ENCODE measurements around the gene SLC12A5. TPM values are rescaled to one million over a fixed set of nuclear protein-coding genes. Genes with fewer than 3 reads are reported as not detected.

SLC12A5 gene
- total RNA-seq, 4 donors from 2014 or later, result not detected

GRCh38 chr20:46056027-46056833, 27.2 kb downstream of the SLC12A5 start:
- no peaks in the 10 kb centered on the region for H3K9me3 ChIP-seq
- 80 to 91% methylated on average over 1 to 5 of the region's 15 CpGs for WGBS, 2 donors (ENCODE audit: low coverage in 1 of 2)
- TF ChIP-seq CTCF (IDR thresholded peaks at IDR 0.05) (no peak), POLR2A (IDR thresholded peaks at IDR 0.05) (no peak), EP300 (IDR thresholded peaks at IDR 0.05) (no peak), POLR2AphosphoS5 (IDR thresholded peaks at IDR 0.05) (no peak)
- H3K4me1 ChIP-seq, result peaks cover 0 to 36% (median 14%) of the 10 kb centered on the region in 3 donors
- H3K27ac ChIP-seq, result no peak overlapping the region
- ATAC-seq, result no peak
- H3K4me3 ChIP-seq, result no peak overlapping the region
- peaks cover 76% of the 10 kb centered on the region for H3K27me3 ChIP-seq
- peaks cover 0 to 21% of the 10 kb centered on the region in 2 donors for H3K36me3 ChIP-seq

GRCh38 chr20:46056970-46057855, 28.2 kb downstream of the SLC12A5 start:
- peak; percentile 48 for ATAC-seq
- H3K27ac ChIP-seq, result no peak overlapping the region

GRCh38 chr20:46057856-46058598, 29.0 kb downstream of the SLC12A5 start:
- H3K4me3 ChIP-seq, result peak overlapping the region in 1 of 2 donors; percentile 36
- H3K27me3 ChIP-seq, result peaks cover 63% of the 10 kb centered on the region
- WGBS, 2 donors (ENCODE audit: low coverage in 1 of 2), result 5% methylated on average over 12 of the region's 66 CpGs; no CpG with 5 or more reads in 1 of the 2 donors
- H3K9me3 ChIP-seq, result no peaks in the 10 kb centered on the region
- H3K4me1 ChIP-seq, result peaks cover 0 to 42% (median 15%) of the 10 kb centered on the region in 3 donors
- peak; percentile 29 for ATAC-seq
- no peak overlapping the region for H3K27ac ChIP-seq
- peaks cover 0 to 39% of the 10 kb centered on the region in 2 donors for H3K36me3 ChIP-seq
- TF ChIP-seq EP300 (IDR thresholded peaks at IDR 0.05) (no peak), POLR2A (IDR thresholded peaks at IDR 0.05) (no peak), CTCF (IDR thresholded peaks at IDR 0.05) (peak in 2 of 4 experiments; percentile 10 to 24), POLR2AphosphoS5 (IDR thresholded peaks at IDR 0.05) (no peak)

More at GRCh38 chr20:46056970-46057855, 28.2 kb downstream of the SLC12A5 start:
- WGBS, 2 donors (ENCODE audit: low coverage in 1 of 2), result 24 to 32% methylated on average over 5 to 16 of the region's 65 CpGs
- no peaks in the 10 kb centered on the region for H3K9me3 ChIP-seq
- TF ChIP-seq CTCF (IDR thresholded peaks at IDR 0.05), result no peak
- no peak for TF ChIP-seq POLR2A (IDR thresholded peaks at IDR 0.05)
- TF ChIP-seq EP300 (IDR thresholded peaks at IDR 0.05), result no peak
- TF ChIP-seq POLR2AphosphoS5 (IDR thresholded peaks at IDR 0.05), result no peak
- H3K27me3 ChIP-seq, result peaks cover 68% of the 10 kb centered on the region
- H3K36me3 ChIP-seq, result peaks cover 0 to 31% of the 10 kb centered on the region in 2 donors
- H3K4me3 ChIP-seq, result peak overlapping the region in 1 of 2 donors; percentile 36
- peaks cover 0 to 42% (median 15%) of the 10 kb centered on the region in 3 donors for H3K4me1 ChIP-seq

GRCh38 chr20:46058599-46059281, 29.7 kb downstream of the SLC12A5 start:
- Histone ChIP-seq H3K36me3 (peaks cover 1 to 46% of the 10 kb centered on the region in 2 donors), H3K27ac (no peak overlapping the region), H3K4me3 (peak overlapping the region in 1 of 2 donors; percentile 36), H3K9me3 (no peaks in the 10 kb centered on the region), H3K4me1 (peaks cover 0 to 42% (median 15%) of the 10 kb centered on the region in 3 donors), H3K27me3 (peaks cover 56% of the 10 kb centered on the region)
- TF ChIP-seq CTCF (IDR thresholded peaks at IDR 0.05) (no peak), POLR2A (IDR thresholded peaks at IDR 0.05) (no peak), POLR2AphosphoS5 (IDR thresholded peaks at IDR 0.05) (no peak), EP300 (IDR thresholded peaks at IDR 0.05) (no peak)
- WGBS, 2 donors (ENCODE audit: low coverage in 1 of 2), result no CpG with 5 or more reads among the region's 35 CpGs
- ATAC-seq, result no peak

Data from gastroesophageal sphincter (tissue), 4 donors.